ENCODE data around the gene PRPF4. TPM values are rescaled to one million over a fixed set of nuclear protein-coding genes. Genes with fewer than 3 reads are reported as not detected.

PRPF4 gene
- total RNA-seq, 1 donor from 2014 or later = 46.3 TPM

DNA sequence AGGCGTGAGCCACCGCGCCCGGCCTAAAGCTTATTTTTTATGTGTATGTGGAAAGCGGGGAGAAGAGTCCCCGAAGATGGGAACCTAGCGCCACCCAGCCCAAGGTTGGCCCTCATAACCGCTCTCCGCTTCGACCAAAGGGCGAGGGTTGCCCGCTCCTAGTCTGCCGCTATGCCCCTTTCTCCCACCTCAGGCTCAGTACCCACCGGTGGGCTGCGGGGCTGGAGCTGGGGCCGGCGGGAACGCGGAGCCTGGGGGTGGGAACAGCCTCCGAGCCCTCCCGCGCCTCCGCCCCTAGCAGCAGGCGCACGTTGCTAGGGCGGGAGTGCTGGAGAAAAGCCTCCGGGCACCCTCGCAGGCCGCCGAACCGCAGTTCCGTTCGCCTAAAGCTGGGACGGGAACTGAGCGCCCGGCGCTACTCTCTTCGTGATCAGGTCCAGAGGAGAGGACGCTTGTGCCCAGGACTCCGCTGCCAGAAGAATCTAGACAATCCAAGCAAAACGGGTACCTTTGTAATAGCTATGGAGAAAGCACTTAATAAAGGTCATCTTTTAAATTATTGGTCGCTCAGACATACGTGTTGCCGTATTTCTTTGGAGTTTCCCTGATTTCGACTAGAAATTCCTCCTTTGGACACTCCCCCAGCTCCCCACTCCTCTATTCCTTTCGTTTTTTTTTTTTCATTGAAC lies 64.7 kb downstream of the PRPF4 start, which contains the start of gene WDR31:
Gene WDR31, minus strand, starts transcription at position 265 of the 689 bp plus-strand sequence. CDS start 8,253 bp downstream, outside the sequence.
- H3K27ac Mint-ChIP-seq (ENCODE audit: unreplicated experiment) = peak within 1 kb of the TSS; percentile 58

DNA sequence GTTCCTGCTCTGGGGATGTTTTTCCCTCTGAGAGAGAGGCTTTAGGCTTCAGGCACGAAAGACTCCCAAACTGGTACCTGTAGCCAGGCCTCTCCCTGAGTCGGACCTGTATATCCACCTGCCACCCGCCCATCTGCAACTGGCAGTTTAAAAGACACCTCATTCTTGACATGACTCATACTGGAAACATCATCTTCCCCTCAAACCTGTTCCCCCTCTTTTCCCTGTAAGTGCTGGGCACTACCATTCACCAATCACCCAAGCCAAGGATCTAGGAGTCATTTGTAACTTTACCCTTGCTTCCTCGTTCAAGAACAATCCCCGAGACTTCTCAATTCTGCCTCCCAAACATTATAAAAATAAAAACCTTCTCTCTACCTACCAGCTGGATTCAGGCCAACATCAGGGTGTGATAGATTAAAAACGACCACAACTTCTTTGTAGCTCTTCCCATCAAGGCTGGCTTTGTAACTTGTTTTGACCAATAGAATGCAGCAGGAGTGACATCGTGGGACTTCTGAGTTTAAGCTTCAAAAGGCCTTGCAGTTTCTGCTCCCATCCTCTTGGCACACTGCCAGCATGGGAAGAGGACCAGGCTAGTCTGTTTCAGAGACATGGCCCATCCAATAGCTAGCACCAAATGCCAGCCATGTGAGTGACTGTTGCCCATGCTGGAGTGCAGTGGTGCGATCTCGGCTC lies 66.4 kb downstream of the PRPF4 start:
- peaks cover 21% of the 10 kb centered on the region for H3K27me3 Mint-ChIP-seq (ENCODE audit: low read depth)
- H3K36me3 Mint-ChIP-seq (ENCODE audit: low read depth) = no peaks in the 10 kb centered on the region
- no peaks in the 10 kb centered on the region for H3K9me3 Mint-ChIP-seq
- H3K27ac Mint-ChIP-seq (ENCODE audit: unreplicated experiment) = no peak overlapping the region
- DNase-seq (ENCODE audit: low read depth, low spot score) = no peak
- peak overlapping the region; percentile 86 for H3K4me3 Mint-ChIP-seq
- TF ChIP-seq CTCF (conservative IDR thresholded peaks at IDR 0.05) = no peak
- H3K4me1 Mint-ChIP-seq = peaks cover 26% of the 10 kb centered on the region

More for the DNA sequence above, 64.7 kb downstream of the PRPF4 start, which contains the start of gene WDR31:
- Mint-ChIP-seq H3K36me3 (ENCODE audit: low read depth) (no peaks in the 10 kb centered on the region), H3K9me3 (no peaks in the 10 kb centered on the region), H3K27me3 (ENCODE audit: low read depth) (peaks cover 13% of the 10 kb centered on the region), H3K4me1 (peaks cover 19% of the 10 kb centered on the region), H3K4me3 (peak within 1 kb of the TSS; percentile 86)
- TF ChIP-seq CTCF (conservative IDR thresholded peaks at IDR 0.05) = no peak
- peak; percentile 78 for DNase-seq (ENCODE audit: low read depth, low spot score)

Other genes starting within 250 kb of the PRPF4 start
- 8.4 and 8.6 TPM in 2 replicates for gene ZFP37, start 218.9 kb upstream of the PRPF4 start, total RNA-seq
- gene SLC31A2, start 124.7 kb upstream of the PRPF4 start, total RNA-seq = 3.0 and 3.6 TPM in 2 replicates
- 19.9 and 20.2 TPM in 2 replicates for gene FKBP15, start 54.4 kb upstream of the PRPF4 start, total RNA-seq
- gene SLC31A1, start 54.1 kb upstream of the PRPF4 start, total RNA-seq = 30.0 and 30.8 TPM in 2 replicates
- gene CDC26, start 86 bp upstream of the PRPF4 start, total RNA-seq = 35.3 and 37.1 TPM in 2 replicates
- gene RNF183, start 27.7 kb downstream of the PRPF4 start, total RNA-seq = not detected in 2 replicates
- gene WDR31, start 64.6 kb downstream of the PRPF4 start, total RNA-seq = 3.5 and 3.6 TPM in 2 replicates
- not detected in 2 replicates for gene BSPRY, start 73.9 kb downstream of the PRPF4 start, total RNA-seq
- gene HDHD3, start 101.3 kb downstream of the PRPF4 start, total RNA-seq = 12.7 and 13.4 TPM in 2 replicates
- 23.2 and 23.7 TPM in 2 replicates for gene ALAD, start 125.6 kb downstream of the PRPF4 start, total RNA-seq
- gene POLE3, start 135.0 kb downstream of the PRPF4 start, total RNA-seq = 86.5 and 86.6 TPM in 2 replicates
- 0.68 and 0.77 TPM in 2 replicates for gene C9orf43, start 135.1 kb downstream of the PRPF4 start, total RNA-seq
- gene RGS3, start 188.1 kb downstream of the PRPF4 start, total RNA-seq = 36.7 and 41.0 TPM in 2 replicates